ENCODE data around the gene COQ10A. TPM values are rescaled to one million over a fixed set of nuclear protein-coding genes. Genes with fewer than 3 reads are reported as not detected.

Gene COQ10A
- 5.5 and 8.2 TPM in 2 replicates for total RNA-seq

DNA sequence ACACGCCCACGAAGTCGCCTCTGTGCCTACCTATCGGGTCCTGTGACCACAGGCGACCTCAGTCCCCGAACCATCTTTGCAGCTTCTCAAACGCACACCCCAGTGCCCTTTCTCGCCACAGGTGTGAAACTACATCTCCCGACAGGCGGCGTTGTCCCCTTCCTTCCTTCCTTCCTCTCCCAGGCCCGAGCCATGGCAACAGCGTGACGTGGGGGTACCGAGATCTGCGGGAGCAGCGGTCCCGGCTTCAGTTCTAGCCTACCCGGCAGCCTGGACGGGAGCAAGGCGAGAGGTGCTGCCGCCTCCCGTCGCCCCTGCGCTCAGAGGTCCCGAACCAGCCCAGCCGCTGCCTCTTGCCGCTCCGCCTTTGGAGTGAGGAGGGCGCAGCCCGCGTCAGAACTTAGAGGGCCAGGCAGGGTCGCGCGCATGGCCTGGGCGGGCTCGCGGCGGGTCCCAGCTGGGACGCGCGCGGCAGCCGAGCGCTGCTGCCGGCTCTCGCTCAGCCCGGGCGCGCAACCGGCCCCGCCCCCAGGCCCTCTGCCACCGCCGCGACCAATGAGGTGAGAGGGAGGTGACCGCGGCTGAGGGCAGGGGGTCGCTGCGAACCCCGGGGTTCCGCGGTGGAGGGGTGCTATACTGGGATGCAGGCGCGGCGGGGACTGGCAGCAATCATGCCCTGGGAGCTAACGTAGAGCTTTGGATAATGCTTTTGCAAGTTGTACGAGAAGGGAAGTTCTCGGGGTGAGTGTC lies at the start of gene COQ10A:
Gene COQ10A, plus strand, starts transcription at position 250 of the 750 bp plus-strand sequence. Its CDS starts 177 bp downstream, at position 427.

DNA sequence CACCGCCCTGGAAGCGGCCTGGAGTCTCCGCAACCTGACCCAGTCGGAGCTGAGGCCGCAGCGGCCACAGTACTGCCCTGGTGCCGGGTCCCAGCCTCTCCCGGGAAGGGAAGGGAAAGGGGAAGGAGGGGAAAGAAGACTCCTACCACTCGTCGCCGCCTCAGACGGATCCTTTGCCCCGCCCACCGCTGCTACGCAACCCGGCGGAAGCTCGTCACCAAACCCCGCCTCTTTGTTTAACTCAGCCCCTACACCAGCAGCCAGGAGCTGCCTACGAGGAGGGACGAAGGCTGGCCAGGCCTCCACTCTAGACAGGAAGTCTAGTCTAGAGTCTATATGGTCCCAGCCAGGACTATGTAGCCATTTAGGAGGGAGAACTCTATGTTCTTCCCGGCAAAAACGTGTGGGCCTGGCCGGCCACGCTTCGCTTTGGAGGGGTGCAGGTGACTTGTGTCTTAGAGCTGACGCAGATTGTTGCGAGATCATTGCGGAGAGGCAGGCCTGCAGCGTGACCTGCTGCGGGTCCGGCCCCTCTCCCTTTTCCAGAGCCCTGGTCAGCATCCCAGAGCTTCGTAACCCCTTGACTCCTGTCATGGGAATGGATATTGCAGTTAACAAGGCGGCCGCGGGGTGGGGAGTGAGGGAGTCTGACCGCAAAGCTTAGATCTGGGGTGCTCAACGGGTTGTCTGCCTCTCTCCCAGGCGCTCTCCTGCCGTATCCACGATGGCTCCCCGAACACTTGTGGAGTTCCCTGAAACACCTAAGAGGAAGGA lies 44.8 kb upstream of the COQ10A start, which contains the start of gene RNF41:
Gene RNF41, minus strand, starts transcription at position 166 of the 774 bp plus-strand sequence. CDS start 7,875 bp downstream, outside the sequence.

DNA sequence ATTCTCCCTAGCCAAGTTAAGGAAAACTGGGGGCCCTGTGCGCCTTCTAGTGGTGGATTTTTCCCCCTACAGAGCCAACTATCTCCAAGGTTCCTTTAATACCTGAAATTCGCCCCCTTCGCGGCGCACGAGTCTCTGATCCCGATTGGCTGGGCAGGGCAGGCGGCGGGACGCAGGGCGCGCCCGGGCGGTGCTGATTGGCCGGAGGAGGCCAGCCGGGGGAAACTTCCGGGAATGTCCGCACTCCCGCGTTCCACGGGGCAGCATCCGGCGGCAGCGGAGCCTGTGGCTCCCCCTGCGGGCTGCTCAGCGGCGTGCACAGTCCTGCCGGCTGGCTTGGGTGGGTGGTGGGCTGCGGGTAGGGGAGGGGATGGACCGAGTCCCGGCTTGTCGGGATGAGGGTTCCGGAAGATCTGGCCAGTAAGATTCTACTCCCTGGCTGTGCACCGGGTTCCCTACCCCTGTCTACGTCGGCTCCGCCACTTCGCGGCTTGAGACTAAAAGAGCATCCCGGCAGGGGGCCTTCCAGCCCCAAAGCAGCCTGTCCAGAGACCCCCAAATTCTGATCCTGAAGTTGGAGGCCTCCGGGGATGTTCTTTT lies 42.5 kb upstream of the COQ10A start, which contains the start of gene NABP2:
Gene NABP2, plus strand, starts transcription at position 241 of the 600 bp plus-strand sequence. CDS start 515 bp downstream, outside the sequence.

DNA sequence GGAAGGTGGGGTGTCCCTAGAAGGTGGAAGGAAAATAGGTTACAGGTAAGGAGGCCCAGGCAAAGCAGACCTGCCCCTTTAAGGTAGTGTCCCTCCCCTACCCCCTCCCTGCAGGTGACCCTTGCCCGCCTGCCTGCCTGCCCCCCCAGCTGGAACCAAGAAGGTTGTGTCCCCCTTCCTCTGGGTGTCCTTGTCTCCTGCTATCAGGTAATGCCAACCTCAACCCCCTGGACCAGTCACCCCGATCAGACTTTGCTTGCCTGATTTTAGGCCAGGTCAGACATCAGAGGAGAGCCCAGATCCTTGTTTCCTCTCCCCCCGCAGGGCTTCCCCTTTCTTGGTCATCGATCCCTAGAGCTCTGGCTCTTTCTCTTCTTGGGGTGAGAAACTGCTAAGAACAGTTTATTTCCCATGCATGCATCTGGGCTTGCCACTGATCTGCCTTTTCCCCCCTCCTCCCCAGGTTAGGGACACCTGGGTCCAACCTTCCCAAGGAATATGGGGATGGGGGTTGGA lies 36.8 kb upstream of the COQ10A start, which contains the start of gene SLC39A5:
Gene SLC39A5, plus strand, starts transcription at position 136 of the 516 bp plus-strand sequence. CDS start 1,224 bp downstream, outside the sequence.

DNA sequence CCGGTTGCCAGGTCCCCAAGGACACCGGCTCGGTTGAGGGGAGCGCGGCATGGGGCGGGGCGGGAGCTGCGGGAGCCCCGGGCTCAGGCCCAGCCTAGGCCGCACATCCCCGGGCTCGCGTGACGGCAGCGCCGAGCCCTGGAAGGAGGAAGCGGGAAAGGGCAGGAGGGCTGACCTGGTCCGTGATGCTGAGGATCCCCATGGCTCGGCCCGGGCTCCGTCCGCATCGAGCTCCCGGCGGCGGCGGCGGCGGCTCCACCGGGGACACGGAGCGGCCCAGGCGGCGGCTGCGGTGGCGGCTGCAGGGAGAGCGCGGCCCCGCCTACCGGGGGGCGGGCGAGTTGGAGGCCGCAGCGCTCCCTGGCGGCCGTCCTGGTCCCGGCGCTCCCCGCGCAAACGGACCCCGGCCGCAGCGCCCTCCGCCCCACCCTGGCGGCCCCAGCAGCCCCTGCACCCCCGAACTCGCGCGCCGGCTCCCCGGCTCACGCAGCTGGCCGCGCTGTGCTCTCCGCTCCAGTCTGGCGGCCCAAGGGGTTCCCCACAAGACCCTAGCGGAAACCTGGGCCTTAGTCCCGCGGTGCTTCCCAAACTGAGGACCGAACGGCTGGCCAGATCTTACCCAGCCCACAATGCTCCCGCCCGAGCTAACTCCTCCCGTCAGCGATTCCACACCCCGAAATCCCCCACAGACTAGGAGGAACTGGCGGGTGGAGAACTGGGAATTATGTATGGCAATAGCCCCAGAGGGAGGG lies 8.5 kb upstream of the COQ10A start, which contains the start of gene ANKRD52:
Gene ANKRD52, minus strand, starts transcription at position 317 of the 752 bp plus-strand sequence. Its CDS starts 115 bp downstream, at position 202.

DNA sequence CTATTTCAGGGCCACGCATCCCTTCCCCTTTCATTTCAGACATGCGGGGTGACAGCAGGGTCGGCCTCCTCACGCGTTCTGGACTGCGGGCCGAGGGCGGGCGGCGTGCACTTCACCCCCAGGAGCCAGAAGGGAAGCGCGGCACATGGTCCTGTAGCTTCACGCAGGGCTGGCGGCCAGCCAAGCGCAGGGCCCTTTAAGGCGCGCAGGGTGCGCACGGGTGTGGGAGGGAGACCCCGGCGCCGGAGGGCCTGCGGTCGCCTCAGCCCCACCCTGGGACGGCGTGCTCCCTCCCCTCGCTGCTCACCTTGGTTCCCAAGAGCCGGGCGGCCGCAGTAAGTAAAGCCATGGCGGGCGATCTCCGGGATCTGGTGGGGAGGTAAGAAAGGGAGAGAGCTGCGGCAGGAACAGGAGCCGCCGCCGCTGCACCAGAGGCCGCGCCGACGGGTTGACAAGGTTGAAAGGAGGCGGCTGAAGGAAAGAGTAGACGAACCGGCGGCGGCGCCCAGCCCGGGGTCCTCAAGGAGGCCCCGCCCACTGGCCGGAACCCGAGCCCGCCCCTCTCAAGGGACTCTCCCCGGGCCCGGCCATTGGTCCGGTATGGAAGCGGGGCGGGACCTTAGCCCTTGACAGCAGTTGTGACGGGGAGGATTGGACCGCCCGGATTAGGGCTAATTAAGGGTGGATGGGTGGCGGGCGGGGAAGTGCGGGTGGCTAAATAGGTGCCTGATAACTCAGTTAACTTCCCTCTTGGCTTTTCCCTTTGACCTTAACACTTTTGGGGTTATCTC lies 33.3 kb downstream of the COQ10A start, which contains the start of gene CS:
Gene CS, minus strand, starts transcription at position 478 of the 791 bp plus-strand sequence. Its CDS starts 129 bp downstream, at position 349.

DNA sequence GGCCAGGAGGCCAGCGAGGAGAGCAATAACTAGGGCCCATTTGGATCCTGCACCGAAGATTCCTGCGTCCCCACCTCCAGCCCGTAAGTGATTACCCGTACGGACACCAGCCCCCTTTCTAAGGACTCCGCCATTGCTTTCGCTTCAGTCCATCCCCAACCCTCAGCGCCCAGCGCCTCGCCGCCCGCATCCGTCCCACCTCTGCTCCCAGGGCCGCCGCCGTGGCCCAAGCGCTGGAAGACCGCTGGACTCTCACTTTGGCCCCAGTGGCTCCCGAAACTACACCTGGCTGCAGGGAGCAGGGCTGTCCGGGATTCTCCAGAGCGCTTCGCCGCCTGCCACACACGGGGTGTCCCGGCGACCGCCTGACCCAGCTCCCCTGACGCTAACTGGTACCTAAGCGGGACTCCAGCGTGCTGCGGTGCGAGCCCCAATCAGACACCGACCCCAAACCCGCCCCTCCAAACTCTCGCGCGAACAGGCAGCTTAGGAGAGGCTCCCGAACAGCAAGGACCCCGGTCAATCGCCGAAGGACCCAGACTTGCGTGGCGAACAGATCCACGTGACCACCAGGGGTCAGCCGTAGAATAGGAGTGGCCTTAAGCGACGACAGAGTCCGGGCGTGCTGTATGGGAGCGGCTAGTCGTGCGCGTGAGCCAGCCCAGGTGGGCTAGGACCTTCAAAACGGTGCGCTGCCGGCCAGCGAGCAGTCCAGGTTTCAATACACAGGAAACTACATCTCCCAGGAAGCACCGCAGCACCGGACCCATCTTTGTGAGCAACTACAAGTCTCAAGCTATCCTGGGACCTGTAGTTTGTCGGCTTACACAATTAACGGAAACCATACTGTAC lies 49.1 kb downstream of the COQ10A start, which contains the start of gene CNPY2:
Gene CNPY2, minus strand, starts transcription at position 367 of the 852 bp plus-strand sequence. CDS start 771 bp downstream, outside the sequence.

Other genes with a start within 250 kb of the COQ10A start
- 0.24 TPM in 1 of 2 replicates, not detected in the other for gene IKZF4, start 245.9 kb upstream of the COQ10A start, total RNA-seq
- 233 and 674 TPM in 2 replicates for gene RPS26, start 225.0 kb upstream of the COQ10A start, total RNA-seq
- gene ERBB3, start 186.8 kb upstream of the COQ10A start, total RNA-seq: 22.9 and 29.6 TPM in 2 replicates
- gene PA2G4, start 162.4 kb upstream of the COQ10A start, total RNA-seq: 169 and 181 TPM in 2 replicates
- 2,930 and 4,402 TPM in 2 replicates for gene RPL41, start 150.3 kb upstream of the COQ10A start, total RNA-seq
- gene ZC3H10, start 148.7 kb upstream of the COQ10A start, total RNA-seq: 2.2 and 2.8 TPM in 2 replicates
- gene ESYT1, start 138.7 kb upstream of the COQ10A start, total RNA-seq: 241 and 358 TPM in 2 replicates
- 39.4 and 40.5 TPM in 2 replicates for gene MYL6B, start 114.4 kb upstream of the COQ10A start, total RNA-seq
- gene MYL6, start 108.6 kb upstream of the COQ10A start, total RNA-seq: 400 and 1,602 TPM in 2 replicates
- 17.4 and 18.1 TPM in 2 replicates for gene SMARCC2, start 77.5 kb upstream of the COQ10A start, total RNA-seq
- gene RNF41, start 45.0 kb upstream of the COQ10A start, total RNA-seq: 117 and 128 TPM in 2 replicates
- 21.7 and 34.5 TPM in 2 replicates for gene NABP2, start 42.6 kb upstream of the COQ10A start, total RNA-seq
- not detected in 2 replicates for gene SLC39A5, start 36.9 kb upstream of the COQ10A start, total RNA-seq
- 15.3 and 20.7 TPM in 2 replicates for gene ANKRD52, start 8.6 kb upstream of the COQ10A start, total RNA-seq
- gene CS, start 33.4 kb downstream of the COQ10A start, total RNA-seq: 113 and 157 TPM in 2 replicates
- gene CNPY2, start 49.0 kb downstream of the COQ10A start, total RNA-seq: 67.6 and 106 TPM in 2 replicates
- 10.1 and 14.7 TPM in 2 replicates for gene PAN2, start 67.1 kb downstream of the COQ10A start, total RNA-seq
- gene IL23A, start 71.9 kb downstream of the COQ10A start, total RNA-seq: 16.6 TPM in 1 of 2 replicates, not detected in the other
- 45.6 and 88.7 TPM in 2 replicates for gene STAT2, start 93.2 kb downstream of the COQ10A start, total RNA-seq
- not detected in 2 replicates for gene APOF, start 95.9 kb downstream of the COQ10A start, total RNA-seq
- 3.0 and 3.4 TPM in 2 replicates for gene TIMELESS, start 182.5 kb downstream of the COQ10A start, total RNA-seq
- not detected in 2 replicates for gene MIP, start 187.7 kb downstream of the COQ10A start, total RNA-seq
- gene SPRYD4, start 201.6 kb downstream of the COQ10A start, total RNA-seq: 0.96 and 1.1 TPM in 2 replicates
- gene GLS2, start 221.2 kb downstream of the COQ10A start, total RNA-seq: 3.1 and 11.3 TPM in 2 replicates

All from tracheal epithelial cell (primary cell).